ENCODE data around the gene LSM5. TPM values are rescaled to one million over a fixed set of nuclear protein-coding genes. Genes with fewer than 3 reads are reported as not detected.

The LSM5 gene
- total RNA-seq, 1 experiment from 2014 or later = 104 TPM

- POLR2A ChIA-PET (ENCODE audit: unreplicated experiment) = no interaction called here
- TF ChIP-seq EZH2 (IDR thresholded peaks at IDR 0.05; ENCODE audit: low read depth) = no peak
- no peak for TF ChIP-seq CTCF (conservative IDR thresholded peaks at IDR 0.05)
- Histone ChIP-seq H2AFZ (no peak overlapping the region), H3K4me1 (replicated peaks; ENCODE audit: insufficient read depth) (no peaks in the 10 kb centered on the region), H3K9me2 (ENCODE audit: insufficient read depth) (no peaks in the 10 kb centered on the region), H3K9me3 (ENCODE audit: insufficient read depth, low read depth) (no peaks in the 10 kb centered on the region), H3F3A (ENCODE audit: insufficient read depth, low read depth) (peaks cover 5% of the 10 kb centered on the region; the same call in 1 of the 2 replicates), H3K36me3 (ENCODE audit: low read depth) (peaks cover 7% of the 10 kb centered on the region; the same call in 1 of the 2 replicates), H3K27me3 (ENCODE audit: insufficient read depth, low read depth) (no peaks in the 10 kb centered on the region), H3K4me3 (no peak overlapping the region), H4K20me1 (ENCODE audit: insufficient read depth) (peaks cover 11% of the 10 kb centered on the region; the same call in 1 of the 2 replicates), H3K27ac (no peak overlapping the region), H3K79me2 (ENCODE audit: low read depth) (peaks cover 41% of the 10 kb centered on the region), H3K4me2 (no peak overlapping the region)
- intact Hi-C loops (cut with micrococcal nuclease; ENCODE audit: unreplicated experiment) = no loop called here
- CTCF ChIA-PET = no interaction called here
- no peak for DNase-seq
- no TSS peak for BruUV-seq (replicated peaks)
Observed at GRCh38 chr7:32533276-32534029, 43.3 kb upstream of the LSM5 start.

GRCh38 chr7:32532716-32533115, 42.5 kb upstream of the LSM5 start:
- intact Hi-C loops (cut with micrococcal nuclease; ENCODE audit: unreplicated experiment) = no loop called here
- no peak overlapping the region for H3K27ac ChIP-seq
- H3K4me3 ChIP-seq = no peak overlapping the region
- peaks cover 37% of the 10 kb centered on the region for H3K79me2 ChIP-seq (ENCODE audit: low read depth)
- no peak for DNase-seq
- no peaks in the 10 kb centered on the region for H3K9me2 ChIP-seq (ENCODE audit: insufficient read depth)
- H4K20me1 ChIP-seq (ENCODE audit: insufficient read depth) = peaks cover 11% of the 10 kb centered on the region; the same call in 1 of the 2 replicates
- no peaks in the 10 kb centered on the region for H3K27me3 ChIP-seq (ENCODE audit: insufficient read depth, low read depth)
- H3K4me2 ChIP-seq = no peak overlapping the region
- H3K4me1 ChIP-seq (replicated peaks; ENCODE audit: insufficient read depth) = no peaks in the 10 kb centered on the region
- no peak for TF ChIP-seq EZH2 (IDR thresholded peaks at IDR 0.05; ENCODE audit: low read depth)
- TF ChIP-seq CTCF (conservative IDR thresholded peaks at IDR 0.05) = no peak
- H3K36me3 ChIP-seq (ENCODE audit: low read depth) = peaks cover 7% of the 10 kb centered on the region; the same call in 1 of the 2 replicates
- peaks cover 5% of the 10 kb centered on the region; the same call in 1 of the 2 replicates for H3F3A ChIP-seq (ENCODE audit: insufficient read depth, low read depth)
- no TSS peak for BruUV-seq (replicated peaks)
- H3K9me3 ChIP-seq (ENCODE audit: insufficient read depth, low read depth) = no peaks in the 10 kb centered on the region
- H2AFZ ChIP-seq = no peak overlapping the region
- POLR2A ChIA-PET (ENCODE audit: unreplicated experiment) = no interaction called here
- CTCF ChIA-PET = no interaction called here

- intact Hi-C loops (cut with micrococcal nuclease; ENCODE audit: unreplicated experiment) = no loop called here
- BruUV-seq (replicated peaks) = no TSS peak
- TF ChIP-seq CTCF (conservative IDR thresholded peaks at IDR 0.05) (no peak), EZH2 (IDR thresholded peaks at IDR 0.05; ENCODE audit: low read depth) (no peak)
- H3K79me2 ChIP-seq (ENCODE audit: low read depth) = peaks cover 39% of the 10 kb centered on the region
- ChIA-PET POLR2A (ENCODE audit: unreplicated experiment) (no interaction called here), CTCF (no interaction called here)
- H3K4me1 ChIP-seq (replicated peaks; ENCODE audit: insufficient read depth) = no peaks in the 10 kb centered on the region
- H3K36me3 ChIP-seq (ENCODE audit: low read depth) = peaks cover 7% of the 10 kb centered on the region; the same call in 1 of the 2 replicates
- H3K9me3 ChIP-seq (ENCODE audit: insufficient read depth, low read depth) = no peaks in the 10 kb centered on the region
- H2AFZ ChIP-seq = no peak overlapping the region
- H3F3A ChIP-seq (ENCODE audit: insufficient read depth, low read depth) = peaks cover 5% of the 10 kb centered on the region; the same call in 1 of the 2 replicates
- H3K4me2 ChIP-seq = no peak overlapping the region
- H4K20me1 ChIP-seq (ENCODE audit: insufficient read depth) = peaks cover 11% of the 10 kb centered on the region; the same call in 1 of the 2 replicates
- no peak overlapping the region for H3K4me3 ChIP-seq
- H3K27me3 ChIP-seq (ENCODE audit: insufficient read depth, low read depth) = no peaks in the 10 kb centered on the region
- H3K9me2 ChIP-seq (ENCODE audit: insufficient read depth) = no peaks in the 10 kb centered on the region
- no peak overlapping the region for H3K27ac ChIP-seq
- DNase-seq = no peak
Observed at GRCh38 chr7:32532086-32532485, 41.9 kb upstream of the LSM5 start.
